Glutamatergic neuron (in vitro differentiated cells): ENCODE measurements around the gene EMD. TPM values are rescaled to one million over a fixed set of nuclear protein-coding genes. Genes with fewer than 3 reads are reported as not detected.
"Not testable (repeated sequence)": the region's sequence is repeated elsewhere in the genome, so short reads cannot be mapped to it uniquely, and the experiment has no call there.

Experiments used
- DNase-seq: peaks from one replicate; pipeline ENCODE4 v3.0.0; 2022
- H3K27ac Mint-ChIP-seq: one replicate; pipeline ENCODE4 v1.8.0; 2020; ENCODE audit warnings: mild to moderate bottlenecking, mixed read lengths, inconsistent platforms; ENCODE audit not compliant: unreplicated experiment
- H3K27me3 Mint-ChIP-seq: one replicate; pipeline ENCODE4 v1.8.0; 2020; ENCODE audit warnings: mild to moderate bottlenecking, moderate library complexity, mixed read lengths, inconsistent platforms; ENCODE audit not compliant: unreplicated experiment
- H3K36me3 Mint-ChIP-seq: one replicate; pipeline ENCODE4 v1.8.0; 2020; ENCODE audit warnings: mild to moderate bottlenecking, mixed read lengths, inconsistent platforms; ENCODE audit not compliant: unreplicated experiment
- H3K4me1 Mint-ChIP-seq: one replicate; pipeline ENCODE4 v1.8.0; 2020; ENCODE audit warnings: mild to moderate bottlenecking, low read depth, mixed read lengths, inconsistent platforms; ENCODE audit not compliant: unreplicated experiment
- H3K4me3 Mint-ChIP-seq: one replicate; pipeline ENCODE4 v1.8.0; 2020; ENCODE audit warnings: mild to moderate bottlenecking, mixed read lengths, inconsistent platforms; ENCODE audit not compliant: unreplicated experiment
- H3K9me3 Mint-ChIP-seq: one replicate; pipeline ENCODE4 v1.8.0; 2020; ENCODE audit warnings: mild to moderate bottlenecking, moderate library complexity, mixed read lengths, inconsistent platforms; ENCODE audit not compliant: unreplicated experiment
- total RNA-seq: library from RNA; stranded (reverse); fragmentation: NEBNext Ultra II Directional; extraction: Animal tissue kit (Norgen Biotek cat#: 25700); gene quantifications from one replicate; pipeline ENCODE4 v1.2.1, GENCODE V29; 2021; ENCODE audit not compliant: unreplicated experiment
- TF ChIP-seq, protein P1 (sequence below): fragments of 200-600 bp; sonication (generic); IDR thresholded peaks from one replicate; pipeline ENCODE4 v1.5.0; 2021; ENCODE audit not compliant: partially characterized antibody, unreplicated experiment

Gene EMD
- total RNA-seq, 1 donor from 2014 or later: 56.8 TPM

DNA sequence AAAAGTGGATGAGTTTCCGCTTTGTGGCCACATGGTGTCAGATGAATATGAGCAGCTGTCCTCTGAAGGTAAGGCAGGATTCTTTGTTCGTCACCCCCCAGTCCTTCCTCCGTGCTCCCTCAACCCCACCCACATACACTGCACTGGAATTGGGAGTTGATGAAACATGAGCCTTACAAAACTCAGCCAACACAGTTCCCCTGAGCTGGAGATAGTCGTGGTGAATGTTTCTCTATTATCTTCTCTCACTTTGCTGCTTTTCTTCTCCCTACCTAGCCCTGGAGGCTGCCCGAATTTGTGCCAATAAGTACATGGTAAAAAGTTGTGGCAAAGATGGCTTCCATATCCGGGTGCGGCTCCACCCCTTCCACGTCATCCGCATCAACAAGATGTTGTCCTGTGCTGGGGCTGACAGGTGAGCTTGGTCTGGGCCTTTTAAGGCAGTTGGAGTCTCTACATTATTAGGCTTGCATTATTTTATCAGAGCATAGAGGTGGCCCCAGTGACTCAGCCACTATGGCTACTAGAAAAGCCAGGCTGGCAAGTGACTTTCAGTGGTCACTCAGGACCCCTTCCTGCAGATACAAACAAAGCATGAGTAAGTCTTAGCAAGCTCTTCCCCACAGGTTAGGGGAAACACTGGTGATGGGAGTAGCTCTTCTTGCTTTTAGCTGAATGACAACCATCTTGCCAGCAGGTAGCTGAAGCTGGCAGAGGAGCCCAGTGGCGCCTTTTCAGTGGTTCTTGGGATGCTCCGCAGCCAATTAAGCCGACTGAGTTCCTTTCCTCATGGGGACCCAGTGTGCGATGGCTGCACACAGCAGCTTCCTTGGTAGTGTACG is 20.7 kb downstream of the EMD start:
- H3K9me3 Mint-ChIP-seq: peaks cover 14% of the 10 kb centered on the region
- H3K27me3 Mint-ChIP-seq: peaks cover 11% of the 10 kb centered on the region

GRCh38 chrX:154400369-154400817 is 21.3 kb downstream of the EMD start:
- H3K27me3 Mint-ChIP-seq: peaks cover 11% of the 10 kb centered on the region
- not testable (repeated sequence) for H3K27ac Mint-ChIP-seq, H3K36me3 Mint-ChIP-seq, H3K4me1 Mint-ChIP-seq, H3K4me3 Mint-ChIP-seq, DNase-seq
- H3K9me3 Mint-ChIP-seq: peaks cover 14% of the 10 kb centered on the region

More for the DNA sequence above, 20.7 kb downstream of the EMD start:
- no peak for DNase-seq
- peaks cover 5% of the 10 kb centered on the region for H3K36me3 Mint-ChIP-seq
- H3K27ac Mint-ChIP-seq: peak overlapping the region; percentile 99
- H3K4me1 Mint-ChIP-seq: peaks cover 3% of the 10 kb centered on the region
- TF ChIP-seq, protein P1, sequence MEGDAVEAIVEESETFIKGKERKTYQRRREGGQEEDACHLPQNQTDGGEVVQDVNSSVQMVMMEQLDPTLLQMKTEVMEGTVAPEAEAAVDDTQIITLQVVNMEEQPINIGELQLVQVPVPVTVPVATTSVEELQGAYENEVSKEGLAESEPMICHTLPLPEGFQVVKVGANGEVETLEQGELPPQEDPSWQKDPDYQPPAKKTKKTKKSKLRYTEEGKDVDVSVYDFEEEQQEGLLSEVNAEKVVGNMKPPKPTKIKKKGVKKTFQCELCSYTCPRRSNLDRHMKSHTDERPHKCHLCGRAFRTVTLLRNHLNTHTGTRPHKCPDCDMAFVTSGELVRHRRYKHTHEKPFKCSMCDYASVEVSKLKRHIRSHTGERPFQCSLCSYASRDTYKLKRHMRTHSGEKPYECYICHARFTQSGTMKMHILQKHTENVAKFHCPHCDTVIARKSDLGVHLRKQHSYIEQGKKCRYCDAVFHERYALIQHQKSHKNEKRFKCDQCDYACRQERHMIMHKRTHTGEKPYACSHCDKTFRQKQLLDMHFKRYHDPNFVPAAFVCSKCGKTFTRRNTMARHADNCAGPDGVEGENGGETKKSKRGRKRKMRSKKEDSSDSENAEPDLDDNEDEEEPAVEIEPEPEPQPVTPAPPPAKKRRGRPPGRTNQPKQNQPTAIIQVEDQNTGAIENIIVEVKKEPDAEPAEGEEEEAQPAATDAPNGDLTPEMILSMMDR: no peak
- H3K4me3 Mint-ChIP-seq: peak overlapping the region; percentile 99

DNA sequence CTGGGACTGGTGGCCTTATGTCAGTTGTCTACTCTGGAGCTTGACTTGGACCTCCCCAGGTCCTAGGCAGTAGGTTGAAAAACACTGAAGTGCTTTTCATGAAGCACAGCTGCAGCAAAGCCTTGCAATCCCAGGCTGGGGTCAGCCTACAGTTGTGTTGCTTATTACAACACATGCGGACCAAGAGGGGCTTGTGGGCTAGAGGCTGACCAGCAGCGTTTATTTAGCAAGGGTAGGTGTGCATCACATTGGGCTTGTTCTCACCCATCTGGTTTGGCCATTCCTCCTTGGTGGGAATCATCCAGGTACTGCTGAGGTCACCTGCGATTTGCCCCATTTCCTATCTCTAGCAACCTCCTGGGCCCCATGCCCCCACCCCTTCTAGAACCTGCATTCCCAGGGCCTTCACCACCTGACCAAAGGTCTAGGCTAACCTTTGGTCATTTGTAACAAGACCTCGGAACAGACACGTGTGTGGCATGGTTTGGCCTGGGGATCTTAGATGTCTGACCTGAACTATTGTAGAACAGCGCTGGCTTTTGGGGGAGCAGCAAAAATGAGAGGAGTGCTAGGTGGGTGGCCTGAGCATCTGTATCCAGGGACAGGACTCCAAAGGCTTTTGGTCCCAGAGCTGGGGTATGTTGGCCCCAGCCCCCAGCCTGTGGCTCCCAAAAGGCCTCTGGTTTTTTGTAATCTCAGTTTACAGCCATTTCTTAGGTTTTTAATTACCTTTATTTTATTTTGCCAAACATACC is 22.1 kb downstream of the EMD start:
- Mint-ChIP-seq H3K4me3 (peak overlapping the region; percentile 34), H3K9me3 (peaks cover 14% of the 10 kb centered on the region), H3K27ac (peak overlapping the region; percentile 38), H3K27me3 (peaks cover 11% of the 10 kb centered on the region), H3K4me1 (peaks cover 3% of the 10 kb centered on the region), H3K36me3 (peaks cover 5% of the 10 kb centered on the region)
- no peak for DNase-seq
- TF ChIP-seq, protein P1: no peak

DNA sequence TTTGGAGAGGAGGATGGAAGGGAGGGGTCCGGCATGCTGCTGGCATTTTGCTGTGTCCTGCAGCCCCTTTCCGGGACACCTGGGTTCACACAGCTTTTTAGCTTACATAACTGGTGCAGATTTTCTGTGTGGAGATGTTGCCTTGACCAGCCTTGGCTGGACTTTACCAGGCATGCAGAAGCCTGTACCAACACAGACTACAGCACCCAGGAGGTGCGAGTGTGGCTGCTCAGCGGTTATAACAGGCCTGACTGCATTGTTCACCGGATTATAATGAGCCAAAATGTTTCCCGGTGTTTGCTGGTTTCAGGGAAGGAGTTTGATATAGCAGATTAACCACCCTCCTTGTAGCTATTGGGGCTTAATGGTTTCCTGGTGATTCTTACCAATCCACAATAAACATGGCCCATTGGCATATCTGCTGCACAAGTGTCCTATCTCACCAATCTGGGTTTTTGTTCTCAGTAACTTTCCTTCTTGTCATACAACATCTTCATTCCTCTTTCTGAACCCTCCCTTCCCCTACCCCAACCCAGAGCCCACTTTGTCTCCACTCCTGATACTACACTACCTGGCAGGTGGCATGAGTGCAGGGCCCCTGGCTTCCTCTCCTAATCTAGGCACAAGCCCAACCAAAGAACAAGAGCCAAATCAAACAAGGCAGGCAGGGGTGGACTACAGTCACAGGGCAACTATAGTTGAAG is 23.0 kb downstream of the EMD start:
- H3K4me3 Mint-ChIP-seq: no peak overlapping the region
- H3K27ac Mint-ChIP-seq: no peak overlapping the region
- peaks cover 5% of the 10 kb centered on the region for H3K36me3 Mint-ChIP-seq
- peaks cover 14% of the 10 kb centered on the region for H3K9me3 Mint-ChIP-seq
- TF ChIP-seq, protein P1: no peak
- H3K4me1 Mint-ChIP-seq: peaks cover 3% of the 10 kb centered on the region
- peaks cover 11% of the 10 kb centered on the region for H3K27me3 Mint-ChIP-seq
- DNase-seq: no peak

DNA sequence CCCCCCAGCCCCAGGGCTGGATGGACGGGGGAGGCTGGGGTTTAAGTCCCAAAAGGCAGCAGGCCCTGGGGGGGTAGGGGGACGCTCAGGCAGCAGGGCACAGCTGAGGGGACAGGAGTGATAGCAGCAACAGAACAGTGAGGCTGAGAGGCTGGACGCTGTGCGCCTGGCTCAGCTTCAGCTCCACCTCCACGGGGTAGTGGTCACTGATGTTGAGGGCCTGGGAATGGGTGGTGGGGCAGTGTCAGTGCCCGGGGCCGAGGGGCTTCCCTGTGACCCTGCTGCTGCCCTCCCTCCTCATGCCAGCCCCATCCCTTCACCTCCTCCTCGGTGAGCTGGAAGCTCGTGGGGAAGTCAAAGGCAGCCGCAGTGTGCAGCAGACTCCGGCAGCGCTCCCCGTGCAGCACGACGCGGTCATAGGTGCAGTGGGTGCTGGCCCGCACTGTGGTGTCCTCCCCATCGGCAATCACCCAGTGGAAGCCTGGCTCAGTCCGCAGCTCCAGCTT is 23.6 kb downstream of the EMD start:
- Mint-ChIP-seq H3K4me3 (no peak overlapping the region), H3K27me3 (peaks cover 11% of the 10 kb centered on the region), H3K27ac (no peak overlapping the region), H3K9me3 (peaks cover 14% of the 10 kb centered on the region), H3K36me3 (peaks cover 5% of the 10 kb centered on the region), H3K4me1 (peaks cover 3% of the 10 kb centered on the region)
- no peak for DNase-seq
- TF ChIP-seq, protein P1: no peak
